Neuronal stem cell (in vitro differentiated cells): Measurements from ENCODE around the gene RAF1.

ENCODE experiments used
- DNase-seq: peaks from one replicate; pipeline ENCODE4 v3.0.0-alpha.2; 2013; ENCODE audit warnings: low spot score
- H2AFZ ChIP-seq: one replicate; pipeline ENCODE4 v1.6.1; 2013; ENCODE audit warnings: mild to moderate bottlenecking, low read length, inconsistent platforms
- H2AK5ac ChIP-seq: 2 replicates; pipeline ENCODE4 v1.6.1; 2013; ENCODE audit warnings: low read depth, mild to moderate bottlenecking, inconsistent platforms, low read length, moderate library complexity, mixed read lengths
- H2BK120ac ChIP-seq: 2 replicates; pipeline ENCODE4 v1.6.1; 2013; ENCODE audit warnings: low read depth, mild to moderate bottlenecking, inconsistent platforms, low read length, moderate library complexity, mixed read lengths
- H2BK12ac ChIP-seq: one replicate; pipeline ENCODE4 v1.6.1; 2013; ENCODE audit warnings: low read length, inconsistent platforms
- H2BK15ac ChIP-seq: 2 replicates; pipeline ENCODE4 v1.6.1; 2013; ENCODE audit warnings: mild to moderate bottlenecking, low read length, inconsistent platforms, mixed read lengths
- H2BK5ac ChIP-seq: one replicate; pipeline ENCODE4 v1.6.1; 2013; ENCODE audit warnings: inconsistent platforms, mild to moderate bottlenecking, low read length, moderate library complexity
- H3K14ac ChIP-seq: one replicate; pipeline ENCODE4 v1.6.1; 2013; ENCODE audit warnings: low read length, inconsistent platforms
- H3K18ac ChIP-seq: 2 replicates; pipeline ENCODE4 v1.6.1; 2013; ENCODE audit warnings: low read length, inconsistent platforms
- H3K23ac ChIP-seq: 2 replicates; pipeline ENCODE4 v1.6.1; 2013; ENCODE audit warnings: low read depth, mild to moderate bottlenecking, mixed read lengths, low read length, inconsistent platforms; ENCODE audit not compliant: poor library complexity
- H3K27ac ChIP-seq: replicated peaks from 3 replicates; pipeline ENCODE4 v1.5.1; 2013; ENCODE audit warnings: low read length, inconsistent platforms
- H3K27me3 ChIP-seq, 3 experiments: 2 replicates each; pipeline ENCODE4 v1.6.1; 2013; ENCODE audit warnings: low read length in 3 of 3, mild to moderate bottlenecking in 2 of 3, inconsistent platforms in 1 of 3, low read depth in 1 of 3, mixed read lengths in 1 of 3, moderate library complexity in 1 of 3; ENCODE audit not compliant: control insufficient read depth in 3 of 3, insufficient read depth in 3 of 3
- H3K36me3 ChIP-seq, 2 donors: replicated peaks in 1 of 2; 2 replicates each; pipeline ENCODE4 v1.6.1; 2013; ENCODE audit warnings: low read length in 2 of 2; ENCODE audit not compliant: control insufficient read depth in 2 of 2, insufficient read depth in 2 of 2
- H3K4ac ChIP-seq: 2 replicates; pipeline ENCODE4 v1.6.1; 2013; ENCODE audit warnings: inconsistent platforms, mild to moderate bottlenecking, low read length, moderate library complexity
- H3K4me1 ChIP-seq, 2 donors: 1 replicate in 1 of 2; 2 replicates in 1 of 2; pipeline ENCODE4 v1.6.1; 2013; ENCODE audit warnings: low read length in 2 of 2, low read depth in 1 of 2; ENCODE audit not compliant: control insufficient read depth in 2 of 2, insufficient read depth in 1 of 2
- H3K4me2 ChIP-seq: one replicate; pipeline ENCODE4 v1.6.1; 2013; ENCODE audit warnings: mild to moderate bottlenecking, low read length, inconsistent platforms; ENCODE audit not compliant: insufficient read depth, poor library complexity, severe bottlenecking
- H3K4me3 ChIP-seq, 2 donors: 2 replicates each; pipeline ENCODE4 v1.5.1; 2013; ENCODE audit warnings: low read length in 2 of 2, mild to moderate bottlenecking in 2 of 2, inconsistent platforms in 1 of 2, moderate library complexity in 1 of 2
- H3K79me1 ChIP-seq: one replicate; pipeline ENCODE4 v1.6.1; 2013; ENCODE audit warnings: low read depth, mild to moderate bottlenecking, inconsistent platforms, low read length, moderate library complexity
- H3K9ac ChIP-seq: one replicate; pipeline ENCODE4 v1.6.1; 2013; ENCODE audit warnings: mild to moderate bottlenecking, low read depth, low read length, inconsistent platforms; ENCODE audit not compliant: poor library complexity
- H3K9me3 ChIP-seq, 2 donors: replicated peaks in 1 of 2; 2 replicates each; pipeline versions ENCODE3 to v1.6.1; 2013; ENCODE audit warnings: low read length in 2 of 2, mild to moderate bottlenecking in 2 of 2, inconsistent platforms in 1 of 2, low read depth in 1 of 2, mixed read lengths in 1 of 2, moderate library complexity in 1 of 2; ENCODE audit not compliant: control insufficient read depth in 2 of 2, insufficient read depth in 1 of 2
- H4K8ac ChIP-seq: one replicate; pipeline ENCODE4 v1.6.1; 2013; ENCODE audit warnings: low read depth, mild to moderate bottlenecking, inconsistent platforms, low read length, moderate library complexity
- H4K91ac ChIP-seq: one replicate; pipeline ENCODE4 v1.6.1; 2013; ENCODE audit warnings: low read length, low read depth, mild to moderate bottlenecking, inconsistent platforms; ENCODE audit not compliant: poor library complexity
- WGBS, 2 donors: extraction: QIAGEN DNeasy Blood & Tissue Kit; methylation state at CpG; one replicate each; pipeline ENCODE4 v1.1.7; 2013; ENCODE audit warnings: missing lambda C conversion rate in 2 of 2, mixed read lengths in 1 of 2; ENCODE audit not compliant: insufficient read length in 2 of 2, insufficient replicate concordance in 1 of 2; ENCODE audit errors: extremely low coverage in 2 of 2; 5-methylcytosine and 5-hydroxymethylcytosine counted together

Gene RAF1

GRCh38 chr3:12658593-12659058 is 5.3 kb downstream of the RAF1 start:
- peaks cover 3% of the 10 kb centered on the region for H3K79me1 ChIP-seq
- H2BK15ac ChIP-seq: no peak overlapping the region
- H3K4ac ChIP-seq: no peak overlapping the region
- H3K9ac ChIP-seq: no peak overlapping the region
- H3K36me3 ChIP-seq: peaks cover 0 to 16% of the 10 kb centered on the region in 2 donors
- H3K18ac ChIP-seq: no peak overlapping the region
- H2AFZ ChIP-seq: no peak overlapping the region
- H3K4me3 ChIP-seq: no peak overlapping the region
- H3K14ac ChIP-seq: no peak overlapping the region
- DNase-seq: no peak
- H3K9me3 ChIP-seq: no peaks in the 10 kb centered on the region
- no peak overlapping the region for H2BK12ac ChIP-seq
- H3K23ac ChIP-seq: no peak overlapping the region
- H2BK120ac ChIP-seq: no peak overlapping the region
- H2AK5ac ChIP-seq: no peak overlapping the region
- H4K8ac ChIP-seq: no peak overlapping the region
- no peak overlapping the region for H3K27ac ChIP-seq
- H3K4me2 ChIP-seq: no peak overlapping the region
- no CpG with 5 or more reads among the region's 4 CpGs for WGBS, 2 donors
- no peaks in the 10 kb centered on the region for H3K27me3 ChIP-seq
- H3K4me1 ChIP-seq: no peaks in the 10 kb centered on the region
- no peak overlapping the region for H2BK5ac ChIP-seq
- no peak overlapping the region for H4K91ac ChIP-seq

GRCh38 chr3:12656850-12657249 is 7.1 kb downstream of the RAF1 start:
- H3K14ac ChIP-seq: no peak overlapping the region
- no peak overlapping the region for H2BK15ac ChIP-seq
- no peak overlapping the region for H3K27ac ChIP-seq
- no peak overlapping the region for H3K4ac ChIP-seq
- no peaks in the 10 kb centered on the region for H3K4me1 ChIP-seq
- H2BK12ac ChIP-seq: no peak overlapping the region
- no peak for DNase-seq
- no peak overlapping the region for H4K8ac ChIP-seq
- H3K9me3 ChIP-seq: no peaks in the 10 kb centered on the region
- WGBS, 2 donors: no CpG with 5 or more reads among the region's 6 CpGs
- H3K79me1 ChIP-seq: no peaks in the 10 kb centered on the region
- H4K91ac ChIP-seq: no peak overlapping the region
- peaks cover 0 to 16% of the 10 kb centered on the region in 2 donors for H3K36me3 ChIP-seq
- no peak overlapping the region for H2BK120ac ChIP-seq
- H3K23ac ChIP-seq: no peak overlapping the region
- H2BK5ac ChIP-seq: no peak overlapping the region
- H2AK5ac ChIP-seq: no peak overlapping the region
- H3K27me3 ChIP-seq: no peaks in the 10 kb centered on the region
- H3K4me2 ChIP-seq: no peak overlapping the region
- no peak overlapping the region for H3K18ac ChIP-seq
- no peak overlapping the region for H3K4me3 ChIP-seq
- H2AFZ ChIP-seq: no peak overlapping the region
- H3K9ac ChIP-seq: no peak overlapping the region

- Histone ChIP-seq H3K4me1 (no peaks in the 10 kb centered on the region), H3K18ac (no peak overlapping the region), H4K8ac (no peak overlapping the region), H2BK5ac (no peak overlapping the region), H2AFZ (no peak overlapping the region), H2BK120ac (no peak overlapping the region), H3K4me2 (no peak overlapping the region), H3K27me3 (no peaks in the 10 kb centered on the region), H3K23ac (no peak overlapping the region), H2BK15ac (no peak overlapping the region), H3K36me3 (peaks cover 0 to 13% of the 10 kb centered on the region in 2 donors), H3K4me3 (no peak overlapping the region), H3K27ac (no peak overlapping the region), H3K9me3 (no peaks in the 10 kb centered on the region), H4K91ac (no peak overlapping the region), H2BK12ac (no peak overlapping the region), H3K14ac (no peak overlapping the region), H3K9ac (no peak overlapping the region), H2AK5ac (no peak overlapping the region), H3K4ac (no peak overlapping the region), H3K79me1 (no peaks in the 10 kb centered on the region)
- no peak for DNase-seq
Measured at GRCh38 chr3:12656193-12656592, 7.7 kb downstream of the RAF1 start.

- H3K36me3 ChIP-seq: peaks cover 0 to 12% of the 10 kb centered on the region in 2 donors
- H3K9me3 ChIP-seq: no peaks in the 10 kb centered on the region
- no peak overlapping the region for H3K18ac ChIP-seq
- no peaks in the 10 kb centered on the region for H3K4me1 ChIP-seq
- H3K27me3 ChIP-seq: no peaks in the 10 kb centered on the region
- H2BK15ac ChIP-seq: no peak overlapping the region
- H3K23ac ChIP-seq: no peak overlapping the region
- H4K91ac ChIP-seq: no peak overlapping the region
- no peak overlapping the region for H3K4me2 ChIP-seq
- no peak overlapping the region for H3K9ac ChIP-seq
- no CpG with 5 or more reads among the region's 4 CpGs for WGBS, 2 donors
- no peak overlapping the region for H2BK120ac ChIP-seq
- no peak for DNase-seq
- no peak overlapping the region for H2BK5ac ChIP-seq
- no peak overlapping the region for H2AK5ac ChIP-seq
- no peaks in the 10 kb centered on the region for H3K79me1 ChIP-seq
- H2AFZ ChIP-seq: no peak overlapping the region
- no peak overlapping the region for H3K27ac ChIP-seq
- no peak overlapping the region for H3K14ac ChIP-seq
- no peak overlapping the region for H4K8ac ChIP-seq
- H3K4ac ChIP-seq: no peak overlapping the region
- no peak overlapping the region for H3K4me3 ChIP-seq
- no peak overlapping the region for H2BK12ac ChIP-seq
Measured at GRCh38 chr3:12655701-12656100, 8.2 kb downstream of the RAF1 start.
